Nephron (organoid): Measurements from ENCODE around the gene FCRL5.

Experiments used
- H3K27ac Mint-ChIP-seq, 3 experiments: 2 replicates each; pipeline ENCODE4 v1.8.0; 2020; ENCODE audit warnings: mixed read lengths in 3 of 3, mild to moderate bottlenecking in 2 of 3, moderate library complexity in 1 of 3
- H3K27me3 Mint-ChIP-seq: 2 replicates; pipeline ENCODE4 v1.8.0; 2021; ENCODE audit warnings: low read depth, mild to moderate bottlenecking, moderate library complexity, mixed read lengths
- H3K36me3 Mint-ChIP-seq: 2 replicates; pipeline ENCODE4 v1.8.0; 2020; ENCODE audit warnings: low read depth, mixed read lengths
- H3K4me1 Mint-ChIP-seq: 2 replicates; pipeline ENCODE4 v1.8.0; 2020; ENCODE audit warnings: mixed read lengths
- H3K4me3 Mint-ChIP-seq, 3 experiments: 2 replicates each; pipeline ENCODE4 v1.8.0; 2020; ENCODE audit warnings: mild to moderate bottlenecking in 3 of 3, mixed read lengths in 3 of 3, moderate library complexity in 2 of 3
- H3K9me3 Mint-ChIP-seq: 2 replicates; pipeline ENCODE4 v1.8.0; 2020; ENCODE audit warnings: mixed read lengths
- CTCF ChIP-seq, 3 experiments: fragments of 200-600 bp; sonication (generic); IDR thresholded peaks; one replicate each; pipeline ENCODE4 v1.5.0; 2021; ENCODE audit warnings: antibody characterized with exemption in 3 of 3; ENCODE audit not compliant: unreplicated experiment in 3 of 3

FCRL5 gene

DNA sequence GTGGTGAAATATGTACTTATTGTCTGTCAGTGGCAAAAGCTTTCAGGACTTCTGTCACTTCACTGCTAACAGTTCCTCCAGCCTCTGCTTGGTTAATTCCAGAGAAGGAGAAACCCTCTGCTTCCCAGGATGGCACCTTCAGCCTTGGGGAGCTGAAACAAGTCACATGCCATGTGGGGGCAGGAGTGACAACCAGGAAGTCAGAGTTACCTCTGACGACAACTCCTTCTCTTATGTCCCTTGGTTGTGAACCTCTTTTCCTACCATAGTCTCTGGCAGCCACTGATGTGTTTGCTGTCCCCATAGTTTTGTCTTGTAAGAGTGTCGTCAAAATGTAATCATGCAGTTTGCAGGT is 53.6 kb downstream of the FCRL5 start:
- Mint-ChIP-seq H3K9me3 (no peaks in the 10 kb centered on the region), H3K4me3 (no peak overlapping the region), H3K36me3 (no peaks in the 10 kb centered on the region), H3K4me1 (no peaks in the 10 kb centered on the region), H3K27me3 (peaks cover 19% of the 10 kb centered on the region), H3K27ac (no peak overlapping the region)
- TF ChIP-seq CTCF (IDR thresholded peaks at IDR 0.05; ENCODE audit: unreplicated experiment in 3 of 3), result no peak

DNA sequence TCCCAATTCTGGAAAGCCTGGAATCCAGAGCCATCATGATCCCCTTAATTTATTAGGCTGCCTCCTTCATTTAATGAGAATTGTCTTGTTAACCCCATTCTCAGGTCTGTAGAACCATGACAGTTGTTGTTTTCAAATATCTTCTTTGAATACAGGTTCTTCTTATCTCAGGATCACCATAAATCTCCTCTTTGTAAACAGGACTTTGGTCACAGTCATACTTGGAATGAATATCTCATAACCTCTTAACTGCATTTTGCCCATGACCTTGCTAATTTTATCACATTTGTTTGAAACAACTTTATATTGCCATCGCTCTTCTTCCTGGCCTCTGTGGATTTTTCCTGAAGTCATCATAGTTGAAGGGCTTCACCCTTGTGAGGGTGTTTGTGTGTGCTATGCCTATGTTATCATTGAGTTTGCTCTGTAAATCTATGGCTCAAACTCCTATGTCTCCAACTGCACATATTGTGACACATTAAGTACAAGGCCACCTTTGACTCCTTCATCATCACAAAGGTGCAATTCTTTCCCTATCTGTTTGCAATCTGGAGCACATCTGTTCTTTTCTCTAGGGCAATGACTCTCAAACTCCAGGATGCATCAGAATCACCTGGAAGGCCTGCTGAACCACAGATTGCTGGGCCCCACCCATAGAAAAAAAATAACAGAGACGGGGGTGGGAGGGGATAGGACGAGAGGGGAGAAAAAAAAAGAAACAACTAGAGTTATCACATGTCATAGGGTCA is 54.2 kb downstream of the FCRL5 start:
- no peaks in the 10 kb centered on the region for H3K9me3 Mint-ChIP-seq
- no peaks in the 10 kb centered on the region for H3K4me1 Mint-ChIP-seq

DNA sequence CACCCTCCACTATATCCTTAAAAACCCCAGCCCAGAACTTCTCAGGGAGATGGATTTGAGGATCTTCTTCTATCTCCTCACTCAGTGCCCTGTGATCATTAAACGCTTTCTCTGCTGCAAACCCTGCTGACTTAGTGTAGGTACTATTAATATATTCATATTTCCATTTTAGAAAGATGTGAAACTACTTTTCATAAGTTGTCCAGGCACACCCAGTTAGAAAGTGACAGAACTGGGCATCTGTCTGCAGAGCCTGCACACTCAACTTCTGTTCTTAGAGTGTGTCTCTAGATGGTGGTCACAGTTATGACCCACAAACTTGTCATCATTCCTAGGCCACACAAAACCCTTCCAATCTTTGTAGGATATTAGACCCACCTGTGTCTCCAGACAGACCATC is 55.0 kb downstream of the FCRL5 start:
- no peaks in the 10 kb centered on the region for H3K4me1 Mint-ChIP-seq
- no peaks in the 10 kb centered on the region for H3K36me3 Mint-ChIP-seq
- H3K27me3 Mint-ChIP-seq, result peaks cover 19% of the 10 kb centered on the region
- no peak for TF ChIP-seq CTCF (IDR thresholded peaks at IDR 0.05; ENCODE audit: unreplicated experiment in 3 of 3)
- H3K9me3 Mint-ChIP-seq, result no peaks in the 10 kb centered on the region
- H3K4me3 Mint-ChIP-seq, result no peak overlapping the region
- H3K27ac Mint-ChIP-seq, result no peak overlapping the region

More for the DNA sequence above, 54.2 kb downstream of the FCRL5 start:
- H3K27me3 Mint-ChIP-seq, result peaks cover 19% of the 10 kb centered on the region
- no peaks in the 10 kb centered on the region for H3K36me3 Mint-ChIP-seq
- no peak overlapping the region for H3K27ac Mint-ChIP-seq
- TF ChIP-seq CTCF (IDR thresholded peaks at IDR 0.05; ENCODE audit: unreplicated experiment in 3 of 3), result no peak
- no peak overlapping the region for H3K4me3 Mint-ChIP-seq

- H3K4me1 Mint-ChIP-seq, result no peaks in the 10 kb centered on the region
- H3K27ac Mint-ChIP-seq, result no peak overlapping the region
- no peak overlapping the region for H3K4me3 Mint-ChIP-seq
- H3K27me3 Mint-ChIP-seq, result peaks cover 24% of the 10 kb centered on the region
- H3K9me3 Mint-ChIP-seq, result no peaks in the 10 kb centered on the region
- H3K36me3 Mint-ChIP-seq, result no peaks in the 10 kb centered on the region
- TF ChIP-seq CTCF (IDR thresholded peaks at IDR 0.05; ENCODE audit: unreplicated experiment in 3 of 3), result peak; percentile 81 to 84 (median 82)
These were observed 56.2 kb downstream of the FCRL5 start for GRCh38 chr1:157496121-157496526.

GRCh38 chr1:157495285-157495684 is 57.0 kb downstream of the FCRL5 start:
- Mint-ChIP-seq H3K27ac (no peak overlapping the region), H3K4me1 (no peaks in the 10 kb centered on the region), H3K36me3 (no peaks in the 10 kb centered on the region), H3K4me3 (no peak overlapping the region), H3K9me3 (no peaks in the 10 kb centered on the region), H3K27me3 (peaks cover 30% of the 10 kb centered on the region)
- no peak for TF ChIP-seq CTCF (IDR thresholded peaks at IDR 0.05; ENCODE audit: unreplicated experiment in 3 of 3)

DNA sequence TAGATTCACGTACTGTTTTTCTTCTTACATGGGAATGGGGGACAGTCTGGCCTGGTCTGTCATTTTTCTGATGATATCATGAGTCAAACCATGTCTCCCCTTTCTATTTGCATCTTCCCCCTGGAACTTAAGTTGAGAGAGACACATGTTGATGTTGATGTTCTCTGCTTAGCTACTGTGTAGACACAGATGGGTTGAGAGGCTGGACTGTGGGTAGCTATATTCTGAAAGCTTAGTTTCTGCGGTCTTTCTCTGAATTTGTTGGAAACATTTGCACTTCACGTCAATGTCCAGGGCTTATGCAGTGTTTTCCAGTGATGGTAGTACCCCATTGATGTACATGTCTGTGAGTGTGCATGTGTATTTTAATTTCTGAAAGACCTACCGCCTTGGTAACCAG is 58.2 kb downstream of the FCRL5 start:
- Mint-ChIP-seq H3K4me3 (no peak overlapping the region), H3K4me1 (no peaks in the 10 kb centered on the region), H3K36me3 (no peaks in the 10 kb centered on the region), H3K9me3 (no peaks in the 10 kb centered on the region), H3K27me3 (peaks cover 30% of the 10 kb centered on the region), H3K27ac (no peak overlapping the region)
- TF ChIP-seq CTCF (IDR thresholded peaks at IDR 0.05; ENCODE audit: unreplicated experiment in 3 of 3), result no peak
